Astrocyte of the spinal cord (primary cell): ENCODE results near the gene WHRN.

Experiments
- DNase-seq: peaks from one replicate; pipeline ENCODE4 v3.0.0; 2011; ENCODE audit warnings: low read depth, low spot score
- H3K4me3 ChIP-seq: 2 replicates; pipeline ENCODE4 v1.5.1; 2011; ENCODE audit warnings: low read depth, mild to moderate bottlenecking, low read length, moderate library complexity
- in situ Hi-C: cut with HindIII; loops from 2 replicates; pipeline ENCODE4 v1.10.0; 2017; ENCODE audit warnings: low sequenced_read_pairs
- TF ChIP-seq, protein P1 (sequence below): IDR thresholded peaks from 2 replicates; pipeline ENCODE4 v1.5.1; 2012; ENCODE audit warnings: low read depth, mild to moderate bottlenecking, low read length, inconsistent platforms

Gene WHRN

DNA sequence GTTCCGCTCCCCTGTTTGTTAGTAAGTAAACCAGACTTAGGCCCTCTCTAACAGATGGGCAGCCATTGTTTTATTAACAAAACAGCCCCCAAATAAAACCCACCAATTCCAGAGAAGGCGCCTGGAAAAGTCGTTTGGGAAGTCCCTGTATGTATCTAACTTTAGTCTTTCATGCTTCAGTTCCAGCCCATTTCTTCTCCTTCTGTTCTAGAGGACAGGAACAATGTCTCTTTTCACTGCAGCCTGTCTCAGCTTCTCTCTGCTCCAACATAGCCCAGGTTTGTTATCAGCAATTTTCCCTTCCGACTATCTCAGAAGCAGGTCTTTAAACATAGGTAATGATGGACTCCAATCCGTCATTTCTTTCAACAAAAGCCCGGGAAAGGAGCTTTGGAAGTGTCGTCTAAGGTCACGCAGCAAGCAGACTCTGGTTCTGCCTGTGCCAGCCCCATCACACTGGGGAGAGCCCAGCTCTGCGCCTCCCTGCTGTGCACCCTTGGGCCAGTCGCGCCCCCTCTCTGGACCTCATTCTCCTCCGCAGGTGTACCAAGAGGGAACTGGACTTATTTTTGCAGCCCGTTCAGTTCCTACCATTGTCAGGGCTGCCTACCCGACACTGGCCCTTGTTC is 107.9 kb downstream of the WHRN start:
- in situ Hi-C loops = no loop called here
- H3K4me3 ChIP-seq = peak overlapping the region; percentile 75
- no peak for DNase-seq
- TF ChIP-seq, protein P1, sequence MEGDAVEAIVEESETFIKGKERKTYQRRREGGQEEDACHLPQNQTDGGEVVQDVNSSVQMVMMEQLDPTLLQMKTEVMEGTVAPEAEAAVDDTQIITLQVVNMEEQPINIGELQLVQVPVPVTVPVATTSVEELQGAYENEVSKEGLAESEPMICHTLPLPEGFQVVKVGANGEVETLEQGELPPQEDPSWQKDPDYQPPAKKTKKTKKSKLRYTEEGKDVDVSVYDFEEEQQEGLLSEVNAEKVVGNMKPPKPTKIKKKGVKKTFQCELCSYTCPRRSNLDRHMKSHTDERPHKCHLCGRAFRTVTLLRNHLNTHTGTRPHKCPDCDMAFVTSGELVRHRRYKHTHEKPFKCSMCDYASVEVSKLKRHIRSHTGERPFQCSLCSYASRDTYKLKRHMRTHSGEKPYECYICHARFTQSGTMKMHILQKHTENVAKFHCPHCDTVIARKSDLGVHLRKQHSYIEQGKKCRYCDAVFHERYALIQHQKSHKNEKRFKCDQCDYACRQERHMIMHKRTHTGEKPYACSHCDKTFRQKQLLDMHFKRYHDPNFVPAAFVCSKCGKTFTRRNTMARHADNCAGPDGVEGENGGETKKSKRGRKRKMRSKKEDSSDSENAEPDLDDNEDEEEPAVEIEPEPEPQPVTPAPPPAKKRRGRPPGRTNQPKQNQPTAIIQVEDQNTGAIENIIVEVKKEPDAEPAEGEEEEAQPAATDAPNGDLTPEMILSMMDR = no peak

DNA sequence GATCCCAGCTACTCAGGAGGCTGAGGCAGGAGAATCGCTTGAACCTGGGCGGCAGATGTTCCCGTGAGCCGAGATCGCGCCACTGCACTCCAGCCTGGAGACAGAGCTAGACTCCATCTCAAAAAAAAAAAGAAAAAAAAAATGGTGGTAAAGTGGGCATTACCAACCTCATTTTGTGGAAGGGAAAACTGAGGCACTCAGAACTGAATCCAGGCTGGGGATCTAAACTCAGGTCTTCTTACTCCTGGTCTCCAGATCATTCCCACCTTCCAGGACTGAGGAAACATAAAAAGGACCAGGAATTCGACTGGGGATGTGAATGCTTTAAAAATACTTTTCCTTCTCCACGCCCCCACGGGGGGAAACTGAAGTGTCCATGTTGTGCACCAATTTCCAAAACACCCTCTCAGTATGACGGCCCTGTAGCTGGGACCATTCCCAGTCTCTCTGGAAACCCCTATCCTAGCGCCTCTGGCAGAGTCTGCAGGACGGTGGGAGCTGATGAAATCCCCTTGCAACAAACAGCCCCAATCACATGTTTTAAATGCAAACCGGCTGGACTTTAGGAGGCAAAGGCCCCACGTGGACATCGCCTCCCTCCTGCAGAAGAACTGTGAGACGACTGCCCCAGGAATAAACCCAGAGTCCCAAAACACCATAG is 108.6 kb downstream of the WHRN start:
- peak overlapping the region; percentile 75 for H3K4me3 ChIP-seq

DNA sequence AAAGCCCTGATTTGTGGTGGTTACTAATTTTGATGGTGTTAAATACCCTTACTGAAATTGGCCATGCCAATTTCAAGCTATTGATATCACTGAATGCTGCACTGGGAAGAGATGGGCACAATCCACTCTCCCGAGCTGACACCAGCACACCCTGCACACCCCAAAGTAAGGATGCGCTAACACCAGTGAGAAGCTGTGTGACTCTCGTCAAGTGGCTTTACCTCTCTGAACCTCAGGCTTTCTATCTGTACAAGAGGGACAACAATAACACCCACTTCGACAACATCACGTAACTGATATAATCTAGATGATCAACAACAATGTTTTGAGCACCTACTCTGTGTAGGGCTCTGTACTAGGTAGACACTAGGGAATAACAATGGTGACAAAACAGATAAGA is 109.5 kb downstream of the WHRN start:
- no peak overlapping the region for H3K4me3 ChIP-seq
- DNase-seq = no peak
- in situ Hi-C loops = no loop called here
- TF ChIP-seq, protein P1 = no peak

More for the DNA sequence above, 108.6 kb downstream of the WHRN start:
- in situ Hi-C loops = no loop called here
- DNase-seq = peak; percentile 77
- TF ChIP-seq, protein P1 = no peak

DNA sequence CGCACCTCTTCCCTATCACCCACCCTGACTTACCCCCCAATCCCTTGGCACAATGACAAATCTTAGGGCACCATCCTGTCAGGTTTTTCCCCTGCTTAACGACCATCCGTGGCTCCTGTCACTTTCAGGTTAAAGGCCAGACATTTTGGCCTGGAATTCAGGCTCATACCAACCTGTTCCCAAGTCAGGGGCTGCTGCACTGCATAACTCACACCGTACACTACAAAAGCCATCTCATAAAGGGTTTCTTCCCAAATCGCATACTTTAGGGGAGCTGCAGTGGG is 110.0 kb downstream of the WHRN start:
- no peak for DNase-seq
- no peak overlapping the region for H3K4me3 ChIP-seq
- in situ Hi-C loops = no loop called here
- TF ChIP-seq, protein P1 = no peak

DNA sequence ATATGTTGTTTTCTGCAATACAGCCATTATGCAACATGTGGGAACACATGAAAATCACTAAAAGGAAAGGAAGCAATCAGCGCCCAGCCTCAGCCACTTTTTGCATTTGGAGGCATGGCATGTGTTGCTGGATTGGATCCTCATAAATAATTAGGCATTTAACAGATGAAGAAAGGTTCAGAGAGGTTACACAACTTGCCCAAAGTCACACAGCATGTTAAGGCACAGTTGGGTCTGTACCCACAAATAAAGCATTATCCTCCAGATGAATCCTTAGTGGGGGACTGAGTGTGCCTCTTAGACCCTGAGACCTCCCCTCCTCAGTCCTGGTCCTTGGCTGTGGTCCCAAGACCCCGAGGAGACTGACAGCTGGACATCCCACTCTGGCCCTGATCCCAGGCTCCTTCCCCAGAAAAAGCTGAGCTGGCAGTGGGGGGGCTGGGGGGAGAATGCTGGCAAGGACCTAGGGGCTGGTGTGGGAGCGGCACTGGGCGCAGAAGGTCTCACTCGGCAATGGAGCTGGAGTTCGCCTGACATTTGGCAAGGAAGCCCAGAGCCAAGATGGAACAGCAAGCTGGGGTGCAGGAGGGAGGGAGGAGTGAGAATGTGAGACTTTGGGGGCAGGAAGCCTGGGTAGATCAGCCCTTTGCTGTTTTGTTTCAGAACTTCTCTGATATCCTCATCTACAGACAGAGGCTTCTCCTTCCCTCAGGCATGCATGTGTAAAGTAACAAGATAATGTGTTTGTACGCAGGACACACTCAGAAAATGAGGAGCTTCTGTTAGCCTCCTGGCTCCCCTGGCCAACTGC is 110.5 kb downstream of the WHRN start:
- no peak for DNase-seq
- no peak overlapping the region for H3K4me3 ChIP-seq
- in situ Hi-C loops = no loop called here
- TF ChIP-seq, protein P1 = no peak

DNA sequence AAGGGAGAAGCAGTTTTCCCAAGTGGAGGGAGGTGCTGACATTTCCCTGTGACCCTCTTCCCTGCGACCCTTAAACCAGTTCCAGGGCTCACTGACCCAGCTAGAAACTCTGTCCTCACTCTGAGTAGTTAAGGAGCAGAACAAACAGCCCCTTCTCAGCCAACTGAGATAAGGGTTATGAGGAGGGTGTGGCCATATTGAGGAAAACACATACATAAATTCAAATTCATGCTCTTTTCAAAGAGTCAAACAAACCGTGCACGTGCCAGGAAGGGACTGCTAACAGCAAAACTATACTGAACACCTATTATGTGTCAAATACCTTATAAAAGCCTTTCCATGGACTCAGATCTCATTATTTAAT is 112.5 kb downstream of the WHRN start:
- in situ Hi-C loops = no loop called here
- TF ChIP-seq, protein P1 = no peak
- no peak for DNase-seq
- no peak overlapping the region for H3K4me3 ChIP-seq
